Stimulated activated memory B cell treated with anti-CD40 and anti-IgM and Interleukin-4, amounts not matched to agents 10 μg/mL and 1 μg/mL and 100 μg/mL, for 72 hours (primary cell): ENCODE measurements around the gene SUMO3.

Source experiments
- ATAC-seq: fragments of 150-1000 bp; cut with Tn5 transposase; 2 replicates; pipeline ENCODE4 v1.10.0; 2021
- H3K27ac Mint-ChIP-seq: one replicate; pipeline ENCODE4 v1.8.0; 2022; ENCODE audit warnings: mild to moderate bottlenecking, mixed read lengths
- H3K27me3 Mint-ChIP-seq: one replicate; pipeline ENCODE4 v1.8.0; 2022; ENCODE audit warnings: mixed read lengths
- H3K36me3 Mint-ChIP-seq: one replicate; pipeline ENCODE4 v1.8.0; 2022; ENCODE audit warnings: mixed read lengths
- H3K4me1 Mint-ChIP-seq: one replicate; pipeline ENCODE4 v1.8.0; 2022; ENCODE audit warnings: mixed read lengths
- H3K4me3 Mint-ChIP-seq: one replicate; pipeline ENCODE4 v1.8.0; 2022; ENCODE audit warnings: mild to moderate bottlenecking, moderate library complexity, mixed read lengths
- H3K9me3 Mint-ChIP-seq: one replicate; pipeline ENCODE4 v1.8.0; 2022; ENCODE audit warnings: mixed read lengths

The SUMO3 gene

GRCh38 chr21:44805226-44805625 is 12.6 kb downstream of the SUMO3 start:
- no peak for ATAC-seq
- H3K36me3 Mint-ChIP-seq, result peaks cover 44% of the 10 kb centered on the region
- no peak overlapping the region for H3K27ac Mint-ChIP-seq

GRCh38 chr21:44804762-44805161 is 13.1 kb downstream of the SUMO3 start:
- Mint-ChIP-seq H3K9me3 (no peaks in the 10 kb centered on the region), H3K27ac (no peak overlapping the region)

More at GRCh38 chr21:44805226-44805625, 12.6 kb downstream of the SUMO3 start:
- H3K27me3 Mint-ChIP-seq, result no peaks in the 10 kb centered on the region
- H3K4me3 Mint-ChIP-seq, result no peak overlapping the region
- H3K4me1 Mint-ChIP-seq, result peaks cover 20% of the 10 kb centered on the region
- no peaks in the 10 kb centered on the region for H3K9me3 Mint-ChIP-seq

GRCh38 chr21:44803651-44804050 is 14.2 kb downstream of the SUMO3 start:
- no peak for ATAC-seq
- peaks cover 32% of the 10 kb centered on the region for H3K4me1 Mint-ChIP-seq
- peak overlapping the region; percentile 95 for H3K4me3 Mint-ChIP-seq
- H3K9me3 Mint-ChIP-seq, result no peaks in the 10 kb centered on the region
- H3K36me3 Mint-ChIP-seq, result peaks cover 40% of the 10 kb centered on the region
- H3K27me3 Mint-ChIP-seq, result no peaks in the 10 kb centered on the region
- H3K27ac Mint-ChIP-seq, result no peak overlapping the region

More at GRCh38 chr21:44804762-44805161, 13.1 kb downstream of the SUMO3 start:
- H3K4me1 Mint-ChIP-seq, result peaks cover 24% of the 10 kb centered on the region
- H3K36me3 Mint-ChIP-seq, result peaks cover 42% of the 10 kb centered on the region
- H3K4me3 Mint-ChIP-seq, result no peak overlapping the region
- no peak for ATAC-seq
- no peaks in the 10 kb centered on the region for H3K27me3 Mint-ChIP-seq

GRCh38 chr21:44802396-44803153 is 15.3 kb downstream of the SUMO3 start:
- peak; percentile 49 for ATAC-seq
- no peaks in the 10 kb centered on the region for H3K27me3 Mint-ChIP-seq
- H3K4me3 Mint-ChIP-seq, result peak overlapping the region; percentile 95
- H3K9me3 Mint-ChIP-seq, result no peaks in the 10 kb centered on the region
- peaks cover 37% of the 10 kb centered on the region for H3K4me1 Mint-ChIP-seq
- peaks cover 40% of the 10 kb centered on the region for H3K36me3 Mint-ChIP-seq
- H3K27ac Mint-ChIP-seq, result peak overlapping the region; percentile 85

DNA sequence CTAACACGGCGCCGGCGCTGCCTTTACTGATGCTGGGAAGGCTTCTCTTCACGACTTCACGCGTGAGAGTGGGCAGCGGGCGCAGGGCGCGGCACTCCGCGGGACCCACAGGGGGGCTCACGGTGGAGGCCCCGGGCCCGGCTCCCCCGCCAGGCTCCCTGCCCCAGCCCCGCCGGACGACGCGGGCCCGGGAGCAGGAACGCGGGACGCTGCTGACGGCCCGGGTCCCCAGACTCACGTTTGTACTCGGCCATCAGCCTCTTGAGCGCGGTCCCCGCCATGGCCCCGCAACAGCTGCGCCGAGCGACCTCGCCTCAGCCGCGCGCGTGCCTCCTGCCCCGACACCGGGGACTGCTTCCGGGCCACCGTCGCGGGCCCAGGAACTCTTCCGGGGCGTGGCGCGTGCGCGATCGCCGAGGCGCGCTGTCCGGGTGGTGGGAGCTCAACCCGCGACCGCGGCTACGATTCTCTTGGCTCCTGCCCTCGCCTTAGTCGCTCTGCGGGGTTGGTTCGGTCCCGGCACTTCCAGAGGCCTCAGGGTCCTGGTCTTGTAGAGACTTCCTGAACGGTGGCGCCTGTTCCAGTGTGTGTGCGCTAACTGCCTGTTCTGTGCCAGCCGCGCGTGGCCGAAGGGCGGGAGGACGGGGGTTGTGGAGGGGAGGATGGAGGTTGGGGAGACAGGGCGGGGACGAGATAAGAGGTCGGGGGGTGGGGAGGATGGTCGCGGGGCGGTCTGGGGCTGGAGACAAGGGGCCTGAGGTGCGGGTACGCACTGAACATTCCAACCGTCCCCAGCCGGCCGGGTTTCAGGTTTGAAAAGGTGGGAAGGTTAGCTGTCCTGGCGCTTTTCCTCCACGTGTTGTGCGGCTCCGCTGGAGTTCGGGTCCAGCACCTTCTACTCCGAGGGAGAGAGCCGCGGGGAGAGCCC is 16.1 kb downstream of the SUMO3 start, which contains the start of gene UBE2G2:
Gene UBE2G2, minus strand, starts transcription at position 353 of the 928 bp plus-strand sequence. Its CDS starts 72 bp downstream, at position 281.
- Mint-ChIP-seq H3K9me3 (no peaks in the 10 kb centered on the region), H3K27ac (peak within 1 kb of the TSS; percentile 85), H3K36me3 (peaks cover 36% of the 10 kb centered on the region)

GRCh38 chr21:44800971-44801467 is 16.8 kb downstream of the SUMO3 start:
- Mint-ChIP-seq H3K4me3 (peak overlapping the region; percentile 95), H3K27ac (peak overlapping the region; percentile 85), H3K4me1 (peaks cover 50% of the 10 kb centered on the region), H3K36me3 (peaks cover 43% of the 10 kb centered on the region), H3K9me3 (no peaks in the 10 kb centered on the region), H3K27me3 (no peaks in the 10 kb centered on the region)
- ATAC-seq, result peak; percentile 67

More for the DNA sequence above, 16.1 kb downstream of the SUMO3 start, which contains the start of gene UBE2G2:
- Mint-ChIP-seq H3K4me3 (peak within 1 kb of the TSS; percentile 95), H3K4me1 (peaks cover 43% of the 10 kb centered on the region), H3K27me3 (no peaks in the 10 kb centered on the region)
- peak; percentile 98 for ATAC-seq

DNA sequence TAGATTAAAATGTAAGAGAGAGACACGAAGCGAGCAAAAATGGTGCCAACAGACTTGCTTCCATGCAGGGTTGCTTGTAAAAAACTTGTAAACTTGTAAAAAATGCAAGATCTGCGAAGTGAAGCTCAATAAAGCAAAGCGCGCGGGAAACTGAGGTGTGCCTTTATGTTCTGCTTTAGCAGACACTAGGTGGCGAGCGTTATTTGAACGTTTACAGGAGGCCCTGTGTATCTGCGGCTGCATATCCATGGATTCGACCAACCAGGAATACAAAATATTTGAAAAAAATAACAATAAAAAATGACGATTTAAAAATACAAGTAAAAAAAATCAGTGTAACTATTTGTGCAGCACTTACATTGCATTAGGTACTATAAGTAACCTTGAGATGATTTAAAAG is 17.8 kb downstream of the SUMO3 start:
- Mint-ChIP-seq H3K27me3 (no peaks in the 10 kb centered on the region), H3K9me3 (no peaks in the 10 kb centered on the region), H3K36me3 (peaks cover 43% of the 10 kb centered on the region), H3K4me1 (peaks cover 58% of the 10 kb centered on the region), H3K27ac (no peak overlapping the region), H3K4me3 (peak overlapping the region; percentile 25)
- no peak for ATAC-seq

DNA sequence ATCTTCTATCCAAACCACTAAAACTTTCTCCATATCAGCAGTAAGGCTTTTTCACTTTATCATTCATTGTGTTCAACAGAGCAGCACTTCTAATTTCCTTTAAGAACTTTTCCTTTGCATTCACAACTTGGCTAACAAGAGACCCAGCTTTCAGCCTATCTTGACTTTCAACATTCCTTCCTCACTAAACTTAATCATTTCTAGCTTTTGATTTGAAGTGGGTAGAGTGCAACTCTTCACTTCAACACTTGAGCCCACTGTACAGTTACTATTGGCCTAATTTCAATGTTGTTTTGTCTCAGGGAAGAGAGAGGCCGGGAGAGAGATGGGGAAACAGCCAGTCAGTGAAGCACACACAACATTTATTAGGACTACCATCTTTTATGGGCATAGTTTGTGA is 18.2 kb downstream of the SUMO3 start:
- Mint-ChIP-seq H3K27me3 (no peaks in the 10 kb centered on the region), H3K4me1 (peaks cover 58% of the 10 kb centered on the region), H3K9me3 (no peaks in the 10 kb centered on the region), H3K4me3 (peak overlapping the region; percentile 25), H3K27ac (no peak overlapping the region), H3K36me3 (peaks cover 38% of the 10 kb centered on the region)
- no peak for ATAC-seq

GRCh38 chr21:44797775-44798174 is 20.1 kb downstream of the SUMO3 start:
- Mint-ChIP-seq H3K36me3 (peaks cover 33% of the 10 kb centered on the region), H3K9me3 (no peaks in the 10 kb centered on the region), H3K4me3 (no peak overlapping the region), H3K4me1 (peaks cover 59% of the 10 kb centered on the region), H3K27ac (no peak overlapping the region), H3K27me3 (no peaks in the 10 kb centered on the region)
- no peak for ATAC-seq

DNA sequence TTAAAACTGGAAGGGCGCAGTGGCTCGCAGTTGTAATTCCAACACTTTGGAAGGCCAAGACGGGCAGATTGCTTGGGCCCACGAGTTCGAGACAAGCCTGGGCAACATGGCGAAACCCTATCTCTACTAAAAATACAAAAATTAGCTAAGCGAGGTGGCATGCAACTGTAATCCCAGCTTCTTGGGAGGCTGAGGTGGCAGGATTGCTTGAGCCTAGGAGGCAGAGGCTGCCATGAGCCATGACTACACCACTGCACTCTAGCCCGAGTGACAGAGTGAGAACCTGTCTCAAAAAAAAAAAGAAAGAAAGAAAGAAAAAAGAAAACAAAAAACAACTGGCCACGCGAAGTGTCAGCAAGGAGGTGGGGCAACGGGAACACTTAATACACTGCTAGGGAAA is 22.5 kb downstream of the SUMO3 start:
- Mint-ChIP-seq H3K36me3 (peaks cover 48% of the 10 kb centered on the region), H3K27ac (no peak overlapping the region), H3K4me3 (no peak overlapping the region), H3K9me3 (no peaks in the 10 kb centered on the region), H3K27me3 (no peaks in the 10 kb centered on the region), H3K4me1 (peaks cover 55% of the 10 kb centered on the region)
- ATAC-seq, result no peak

DNA sequence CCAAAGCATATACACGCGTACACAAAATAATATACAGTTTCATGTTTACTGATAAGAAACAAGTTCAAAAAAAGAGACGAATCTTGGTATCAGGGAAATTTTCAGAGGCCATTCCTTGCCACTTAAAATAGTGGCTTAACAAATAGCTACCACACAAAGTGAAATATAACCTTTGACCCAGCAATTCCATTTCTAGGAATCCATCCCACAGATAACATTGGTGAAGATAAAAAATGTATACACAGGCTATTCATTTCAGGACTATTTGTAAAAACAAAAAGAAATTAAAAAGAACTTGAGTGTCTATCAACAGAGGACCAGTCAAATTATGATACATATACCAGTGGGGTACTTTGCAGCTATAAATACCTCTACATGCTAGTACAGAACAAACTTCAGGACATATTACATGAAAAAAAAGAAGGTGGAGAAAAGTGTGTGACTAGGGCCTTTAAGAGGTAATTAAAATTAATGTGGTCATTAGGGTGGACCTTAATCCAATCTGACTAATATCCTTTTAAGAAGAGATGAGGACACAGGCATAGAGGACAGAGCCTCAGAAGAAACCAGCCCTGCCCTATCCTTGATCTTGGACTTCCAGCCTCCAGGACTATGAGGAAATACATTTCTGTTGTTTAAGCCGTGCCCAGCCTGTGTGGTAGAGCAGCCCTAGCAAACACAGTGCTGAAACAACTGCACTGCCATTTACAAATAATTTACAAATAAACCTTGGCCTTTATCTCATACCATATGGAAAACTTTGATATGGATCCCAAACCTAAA is 24.1 kb downstream of the SUMO3 start:
- Mint-ChIP-seq H3K27ac (no peak overlapping the region), H3K36me3 (peaks cover 46% of the 10 kb centered on the region), H3K27me3 (no peaks in the 10 kb centered on the region), H3K9me3 (no peaks in the 10 kb centered on the region), H3K4me1 (peaks cover 54% of the 10 kb centered on the region), H3K4me3 (no peak overlapping the region)
- ATAC-seq, result no peak

- H3K4me1 Mint-ChIP-seq, result peaks cover 48% of the 10 kb centered on the region
- peak; percentile 81 for ATAC-seq
- H3K9me3 Mint-ChIP-seq, result no peaks in the 10 kb centered on the region
- H3K27me3 Mint-ChIP-seq, result no peaks in the 10 kb centered on the region
- H3K4me3 Mint-ChIP-seq, result no peak overlapping the region
- H3K27ac Mint-ChIP-seq, result no peak overlapping the region
- peaks cover 41% of the 10 kb centered on the region for H3K36me3 Mint-ChIP-seq
Observed at GRCh38 chr21:44792702-44793591, 24.9 kb downstream of the SUMO3 start.

DNA sequence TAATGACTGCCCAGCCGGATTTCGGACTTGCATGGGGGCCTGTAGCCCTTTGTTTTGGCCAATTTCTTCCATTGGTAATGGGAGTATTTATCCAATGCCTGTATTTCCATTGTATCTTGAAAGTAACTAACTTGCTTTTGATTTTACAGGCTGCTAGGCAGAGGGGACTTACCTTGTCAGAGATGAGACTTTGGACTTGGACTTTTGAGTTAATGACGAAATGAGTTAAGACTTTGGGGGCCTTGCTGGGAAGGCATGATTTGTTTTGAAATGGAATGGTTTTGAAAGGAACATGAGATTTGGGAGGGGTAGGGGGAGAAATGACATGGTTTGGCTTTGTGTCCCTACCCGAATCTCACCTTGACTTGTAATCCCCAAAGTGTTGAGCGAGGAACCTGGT is 25.9 kb downstream of the SUMO3 start:
- Mint-ChIP-seq H3K27ac (no peak overlapping the region), H3K9me3 (no peaks in the 10 kb centered on the region), H3K4me1 (peaks cover 45% of the 10 kb centered on the region), H3K4me3 (no peak overlapping the region), H3K36me3 (peaks cover 39% of the 10 kb centered on the region), H3K27me3 (no peaks in the 10 kb centered on the region)
- ATAC-seq, result no peak

DNA sequence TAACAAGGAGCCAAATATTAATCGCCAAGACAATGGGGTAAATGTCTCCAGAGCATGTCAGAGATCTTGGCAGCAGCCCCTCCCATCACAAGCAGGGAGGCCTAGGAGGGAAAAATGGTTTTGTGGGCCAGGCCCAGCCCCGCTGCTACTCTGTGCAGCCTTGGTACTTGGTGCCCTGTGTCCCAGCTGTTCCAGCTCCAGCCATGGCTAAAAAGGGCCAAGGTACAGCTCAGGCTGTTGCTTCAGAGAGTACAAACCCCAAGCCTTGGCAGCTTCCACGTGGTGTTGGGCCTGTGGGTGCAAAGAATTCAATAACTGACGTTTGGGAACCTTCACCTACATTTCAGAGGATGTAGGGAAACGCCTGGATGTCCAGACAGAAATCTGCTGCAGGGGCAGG is 26.6 kb downstream of the SUMO3 start:
- H3K36me3 Mint-ChIP-seq, result peaks cover 37% of the 10 kb centered on the region
- H3K4me3 Mint-ChIP-seq, result no peak overlapping the region
- H3K9me3 Mint-ChIP-seq, result no peaks in the 10 kb centered on the region
- no peak for ATAC-seq
- H3K27ac Mint-ChIP-seq, result peak overlapping the region; percentile 47
- H3K27me3 Mint-ChIP-seq, result no peaks in the 10 kb centered on the region
- H3K4me1 Mint-ChIP-seq, result peaks cover 41% of the 10 kb centered on the region
